ENCODE measurements around the gene STOML3.
"Not testable (repeated sequence)": the region's sequence is repeated elsewhere in the genome, so short reads cannot be mapped to it uniquely, and the experiment has no call there.

The STOML3 gene

DNA sequence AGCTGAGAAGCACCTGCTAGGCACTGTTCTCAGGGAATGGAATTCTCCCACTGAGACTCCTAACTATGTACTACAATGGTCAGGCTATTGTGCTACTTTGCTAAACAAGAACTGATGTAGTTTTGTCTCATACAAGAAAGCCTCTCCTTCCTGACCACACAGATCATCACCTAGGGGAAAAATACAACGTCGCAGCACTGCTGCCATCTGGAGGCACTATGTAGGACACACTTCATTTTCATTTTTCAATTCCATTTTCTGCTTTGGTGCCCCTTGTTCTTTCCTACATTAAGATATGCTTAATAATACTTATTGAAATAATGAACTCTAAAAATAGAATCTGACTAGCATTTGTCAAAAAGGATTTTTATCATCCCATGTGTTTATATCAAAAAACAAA is 26.2 kb upstream of the STOML3 start:
- Mint-ChIP-seq H3K4me3 (no peak overlapping the region), H3K9me3 (no peaks in the 10 kb centered on the region), H3K36me3 (peaks cover 99% of the 10 kb centered on the region), H3K27ac (no peak overlapping the region), H3K4me1 (peaks cover 29% of the 10 kb centered on the region)
- no peak for DNase-seq (ENCODE audit: low spot score in 2 of 2)
- ATAC-seq, result peak; percentile 71

DNA sequence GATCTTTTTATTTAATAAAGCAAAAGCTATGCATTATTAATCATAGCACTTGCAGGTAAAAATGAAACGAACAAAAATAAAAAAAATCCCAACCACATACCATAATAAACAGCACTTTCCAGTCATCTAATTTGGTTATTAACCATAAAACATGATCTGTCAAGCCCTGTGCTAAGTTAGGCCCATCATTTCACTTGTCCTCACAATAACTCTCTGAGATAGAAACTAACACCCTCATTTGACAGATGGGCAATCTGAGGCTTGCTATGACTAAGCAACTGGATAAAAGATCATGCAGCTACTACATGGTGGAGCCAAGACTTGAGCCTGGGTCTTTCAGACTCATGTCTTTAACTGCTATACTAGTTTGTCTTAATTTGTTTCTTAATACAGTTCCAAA is 25.5 kb upstream of the STOML3 start:
- peaks cover 29% of the 10 kb centered on the region for H3K4me1 Mint-ChIP-seq
- H3K27ac Mint-ChIP-seq, result no peak overlapping the region
- peaks cover 99% of the 10 kb centered on the region for H3K36me3 Mint-ChIP-seq
- no peaks in the 10 kb centered on the region for H3K9me3 Mint-ChIP-seq
- DNase-seq (ENCODE audit: low spot score in 2 of 2) (no peak), ATAC-seq (peak; percentile 98)
- H3K4me3 Mint-ChIP-seq, result no peak overlapping the region

GRCh38 chr13:39013462-39013861 is 22.8 kb upstream of the STOML3 start:
- DNase-seq (ENCODE audit: low spot score in 2 of 2) (no peak), ATAC-seq (no peak)
- Mint-ChIP-seq H3K27ac (peak overlapping the region; percentile 80), H3K4me3 (no peak overlapping the region), H3K36me3 (peaks cover 100% of the 10 kb centered on the region), H3K9me3 (no peaks in the 10 kb centered on the region), H3K4me1 (peaks cover 25% of the 10 kb centered on the region)

- Mint-ChIP-seq H3K27ac (no peak overlapping the region), H3K36me3 (peaks cover 97% of the 10 kb centered on the region)
Measured at GRCh38 chr13:39012608-39013007, 22.0 kb upstream of the STOML3 start.

DNA sequence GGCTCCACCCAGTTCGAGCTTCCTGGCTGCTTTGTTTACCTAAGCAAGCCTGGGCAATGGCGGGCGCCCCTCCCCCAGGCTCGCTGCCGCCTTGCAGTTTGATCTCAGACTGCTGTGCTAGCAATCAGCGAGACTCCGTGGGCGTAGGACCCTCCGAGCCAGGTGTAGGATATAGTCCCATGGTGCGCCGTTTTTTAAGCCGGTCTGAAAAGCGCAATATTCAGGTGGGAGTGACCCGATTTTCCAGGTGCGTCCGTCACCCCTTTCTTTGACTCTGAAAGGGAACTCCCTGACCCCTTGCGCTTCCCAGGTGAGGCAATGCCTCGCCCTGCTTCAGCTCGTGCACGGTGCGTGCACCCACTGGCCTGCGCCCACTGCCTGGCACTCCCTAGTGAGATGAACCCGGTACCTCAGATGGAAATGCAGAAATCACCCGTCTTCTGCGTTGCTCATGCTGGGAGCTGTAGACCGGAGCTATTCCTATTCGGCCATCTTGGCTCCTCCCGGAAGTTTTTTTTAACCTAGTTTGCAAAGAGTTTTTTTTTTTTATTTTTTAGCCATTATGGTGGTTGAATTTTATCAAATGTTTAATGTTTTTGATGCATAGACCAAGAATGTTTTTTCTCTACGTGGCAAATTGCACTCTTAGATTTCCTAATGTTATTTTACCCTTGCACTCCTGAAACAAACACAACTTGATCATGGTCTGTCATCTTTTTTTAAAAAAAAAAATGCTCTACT is 15.9 kb upstream of the STOML3 start:
- Mint-ChIP-seq H3K36me3 (peaks cover 36% of the 10 kb centered on the region), H3K4me3 (peak overlapping the region; percentile 28)
- not testable (repeated sequence) for DNase-seq (ENCODE audit: low spot score in 2 of 2); H3K27ac Mint-ChIP-seq; H3K4me1 Mint-ChIP-seq; H3K9me3 Mint-ChIP-seq; ATAC-seq

More at GRCh38 chr13:39012608-39013007, 22.0 kb upstream of the STOML3 start:
- DNase-seq (ENCODE audit: low spot score in 2 of 2) (no peak), ATAC-seq (no peak)
- Mint-ChIP-seq H3K4me3 (no peak overlapping the region), H3K9me3 (no peaks in the 10 kb centered on the region), H3K4me1 (peaks cover 17% of the 10 kb centered on the region)

GRCh38 chr13:38998739-38999138 is 8.1 kb upstream of the STOML3 start:
- DNase-seq (ENCODE audit: low spot score in 2 of 2) (no peak), ATAC-seq (no peak)
- no peak overlapping the region for H3K4me3 Mint-ChIP-seq

GRCh38 chr13:38993381-38993780 is 2.8 kb upstream of the STOML3 start:
- ATAC-seq, result no peak

More at GRCh38 chr13:38998739-38999138, 8.1 kb upstream of the STOML3 start:
- Mint-ChIP-seq H3K9me3 (no peaks in the 10 kb centered on the region), H3K36me3 (no peaks in the 10 kb centered on the region), H3K4me1 (no peaks in the 10 kb centered on the region), H3K27ac (no peak overlapping the region)

GRCh38 chr13:38981096-38981495 is 9.5 kb downstream of the STOML3 start:
- H3K36me3 Mint-ChIP-seq, result no peaks in the 10 kb centered on the region
- no peaks in the 10 kb centered on the region for H3K4me1 Mint-ChIP-seq
- H3K9me3 Mint-ChIP-seq, result peaks cover 6% of the 10 kb centered on the region
- DNase-seq (ENCODE audit: low spot score in 2 of 2), result no peak
- no peak overlapping the region for H3K27ac Mint-ChIP-seq
- ATAC-seq, result no peak
- no peak overlapping the region for H3K4me3 Mint-ChIP-seq

More at GRCh38 chr13:38993381-38993780, 2.8 kb upstream of the STOML3 start:
- no peaks in the 10 kb centered on the region for H3K4me1 Mint-ChIP-seq
- H3K36me3 Mint-ChIP-seq, result no peaks in the 10 kb centered on the region
- no peak overlapping the region for H3K4me3 Mint-ChIP-seq
- no peaks in the 10 kb centered on the region for H3K9me3 Mint-ChIP-seq
- no peak overlapping the region for H3K27ac Mint-ChIP-seq
- DNase-seq (ENCODE audit: low spot score in 2 of 2), result no peak

DNA sequence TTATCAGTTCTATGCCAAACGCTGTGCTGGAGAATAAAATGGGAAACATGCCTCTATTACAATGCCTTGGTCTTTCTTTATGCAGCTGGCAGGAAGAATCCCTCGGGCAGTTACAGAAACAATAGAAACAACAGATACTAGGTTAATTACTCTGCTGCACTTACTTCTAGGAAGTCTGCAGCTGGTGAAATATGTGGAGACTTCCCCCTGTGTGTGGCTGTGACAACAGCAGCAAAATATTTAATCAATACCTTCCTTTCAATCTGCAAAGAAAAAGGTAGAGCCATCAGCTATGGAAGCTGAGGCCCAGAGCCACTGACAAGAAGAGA is 9.9 kb downstream of the STOML3 start:
- DNase-seq (ENCODE audit: low spot score in 2 of 2) (no peak), ATAC-seq (no peak)
- Mint-ChIP-seq H3K4me3 (no peak overlapping the region), H3K9me3 (peaks cover 6% of the 10 kb centered on the region), H3K27ac (no peak overlapping the region), H3K36me3 (no peaks in the 10 kb centered on the region), H3K4me1 (no peaks in the 10 kb centered on the region)

- no peaks in the 10 kb centered on the region for H3K36me3 Mint-ChIP-seq
- ATAC-seq (no peak), DNase-seq (ENCODE audit: low spot score in 2 of 2) (no peak)
- H3K4me3 Mint-ChIP-seq, result no peak overlapping the region
- H3K27ac Mint-ChIP-seq, result no peak overlapping the region
- H3K9me3 Mint-ChIP-seq, result peaks cover 6% of the 10 kb centered on the region
- H3K4me1 Mint-ChIP-seq, result no peaks in the 10 kb centered on the region
Measured at GRCh38 chr13:38979891-38980749, 10.5 kb downstream of the STOML3 start.

DNA sequence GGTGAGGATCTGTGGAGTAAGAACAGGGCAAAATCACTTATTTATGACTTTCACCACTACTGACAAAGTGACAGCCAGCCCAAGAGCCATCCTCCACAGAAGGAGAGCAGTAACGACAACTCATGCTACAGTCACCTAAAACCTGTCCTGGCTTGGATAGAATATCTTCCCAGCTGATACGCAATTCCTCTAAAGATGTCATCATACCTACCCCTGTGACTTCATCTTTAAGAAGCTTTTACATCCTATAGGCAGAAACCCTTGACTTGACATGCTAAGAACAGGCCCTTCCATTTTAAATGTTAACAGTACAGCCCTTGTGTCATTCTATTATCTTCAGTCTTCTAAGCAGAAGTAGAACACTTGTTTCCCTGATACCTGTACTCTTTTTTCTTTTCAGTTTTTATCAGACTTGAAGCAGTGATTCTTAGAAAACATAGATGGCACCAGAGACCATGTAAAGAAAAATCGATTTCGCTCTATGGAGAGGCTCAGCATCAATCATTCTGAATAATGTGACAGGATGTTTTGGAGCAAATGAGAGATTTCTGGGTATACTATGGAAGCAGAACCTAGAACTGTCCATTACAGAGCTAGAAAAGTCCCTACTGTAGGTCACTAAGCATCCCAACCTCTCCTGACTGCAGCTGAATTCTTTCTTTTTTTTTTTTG is 20.1 kb downstream of the STOML3 start:
- no peak for ATAC-seq
- H3K9me3 Mint-ChIP-seq, result no peaks in the 10 kb centered on the region
- no peak overlapping the region for H3K27ac Mint-ChIP-seq
- H3K4me3 Mint-ChIP-seq, result no peak overlapping the region
- H3K36me3 Mint-ChIP-seq, result no peaks in the 10 kb centered on the region
- H3K4me1 Mint-ChIP-seq, result no peaks in the 10 kb centered on the region
- DNase-seq (ENCODE audit: low spot score in 2 of 2), result no peak

- Mint-ChIP-seq H3K4me1 (no peaks in the 10 kb centered on the region), H3K36me3 (no peaks in the 10 kb centered on the region), H3K9me3 (no peaks in the 10 kb centered on the region), H3K27ac (no peak overlapping the region), H3K4me3 (no peak overlapping the region)
- DNase-seq (ENCODE audit: low spot score in 2 of 2) (no peak), ATAC-seq (no peak)
Measured at GRCh38 chr13:38969187-38969586, 21.4 kb downstream of the STOML3 start.

DNA sequence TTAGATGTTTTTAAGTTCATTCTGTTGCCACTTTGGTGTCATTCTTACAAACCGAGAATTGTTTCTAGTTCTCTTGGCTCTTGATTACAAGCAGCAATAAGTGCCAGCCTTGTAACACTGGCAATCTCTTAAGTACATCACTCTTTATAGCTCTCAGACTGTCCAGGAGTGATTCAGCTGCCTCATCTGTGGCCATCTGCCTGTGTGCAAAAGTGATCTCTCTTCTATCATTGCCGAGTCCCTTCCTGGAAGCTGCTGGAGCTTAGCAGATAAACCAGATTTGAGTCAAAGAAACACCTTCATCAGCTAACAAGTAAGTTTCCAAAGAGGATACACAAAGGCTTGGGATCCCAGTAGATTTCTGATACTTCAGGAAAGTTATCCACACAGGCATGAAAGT is 23.2 kb downstream of the STOML3 start:
- H3K4me1 Mint-ChIP-seq, result no peaks in the 10 kb centered on the region
- H3K36me3 Mint-ChIP-seq, result no peaks in the 10 kb centered on the region
- no peak overlapping the region for H3K4me3 Mint-ChIP-seq
- no peak overlapping the region for H3K27ac Mint-ChIP-seq
- no peaks in the 10 kb centered on the region for H3K9me3 Mint-ChIP-seq
- DNase-seq (ENCODE audit: low spot score in 2 of 2) (no peak), ATAC-seq (no peak)

- Mint-ChIP-seq H3K4me1 (no peaks in the 10 kb centered on the region), H3K4me3 (no peak overlapping the region), H3K27ac (no peak overlapping the region), H3K9me3 (no peaks in the 10 kb centered on the region), H3K36me3 (no peaks in the 10 kb centered on the region)
- ATAC-seq (no peak), DNase-seq (ENCODE audit: low spot score in 2 of 2) (no peak)
Measured at GRCh38 chr13:38965281-38965680, 25.4 kb downstream of the STOML3 start.

DNA sequence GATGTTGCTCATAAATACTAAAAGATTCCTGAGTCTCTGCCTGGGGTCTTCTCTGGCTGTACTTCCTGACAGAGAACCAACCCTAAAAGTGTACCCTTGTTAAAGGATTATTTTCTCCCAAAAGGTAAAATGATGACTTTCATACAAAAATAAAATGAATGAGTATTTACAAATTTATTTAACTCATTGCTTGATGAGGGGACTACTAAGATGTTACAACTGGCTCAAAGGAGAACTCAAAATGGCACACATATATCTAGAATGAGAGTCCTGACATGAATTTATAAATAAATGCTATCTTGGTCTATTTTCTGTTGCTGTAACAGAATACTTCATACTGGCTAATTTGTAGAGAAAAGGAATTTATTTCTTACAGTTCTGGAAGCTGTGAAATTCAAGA is 30.5 kb downstream of the STOML3 start:
- DNase-seq (ENCODE audit: low spot score in 2 of 2) (no peak), ATAC-seq (no peak)
- Mint-ChIP-seq H3K4me1 (no peaks in the 10 kb centered on the region), H3K36me3 (no peaks in the 10 kb centered on the region), H3K9me3 (no peaks in the 10 kb centered on the region), H3K27ac (no peak overlapping the region), H3K4me3 (no peak overlapping the region)

Measured in stimulated activated effector memory CD8-positive, alpha-beta T cell treated with anti-CD3 and anti-CD28 coated beads, Interleukin-12 subunit alpha, Interleukin-12 subunit beta, amount 100 ng/mL, for 72 hours (primary cell).